ENCODE data around the gene VPS13A.

The VPS13A gene

GRCh38 chr9:77469515-77470231, 292.3 kb downstream of the VPS13A start:
- no peak for DNase-seq

Measured in NCI-H2107 (cell line).